ENCODE measurements around the gene PKNOX2.

DNA sequence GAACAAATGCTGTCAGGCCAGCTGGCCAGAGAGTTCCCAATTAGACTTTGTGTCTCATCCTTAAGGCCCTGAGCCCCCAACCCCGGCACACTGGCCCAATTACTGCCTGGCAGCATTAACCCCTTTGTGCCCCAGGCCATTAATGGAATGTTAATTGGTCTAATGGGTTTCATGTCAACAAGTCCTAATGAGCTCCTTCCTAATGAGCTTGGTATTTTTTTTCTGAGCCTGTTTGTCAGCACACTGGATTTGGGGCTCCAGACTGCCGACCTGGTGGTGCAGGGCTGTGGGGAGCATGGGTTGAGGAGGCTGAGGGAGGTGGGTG lies 182.7 kb downstream of the PKNOX2 start:
- TF ChIP-seq POLR2AphosphoS5 (IDR thresholded peaks at IDR 0.05; ENCODE audit: low read depth, low read length) (no peak), TAF1 (IDR thresholded peaks at IDR 0.05; ENCODE audit: borderline replicate concordance, insufficient read depth, low read length) (no peak)
- TF ChIP-seq, protein P1, sequence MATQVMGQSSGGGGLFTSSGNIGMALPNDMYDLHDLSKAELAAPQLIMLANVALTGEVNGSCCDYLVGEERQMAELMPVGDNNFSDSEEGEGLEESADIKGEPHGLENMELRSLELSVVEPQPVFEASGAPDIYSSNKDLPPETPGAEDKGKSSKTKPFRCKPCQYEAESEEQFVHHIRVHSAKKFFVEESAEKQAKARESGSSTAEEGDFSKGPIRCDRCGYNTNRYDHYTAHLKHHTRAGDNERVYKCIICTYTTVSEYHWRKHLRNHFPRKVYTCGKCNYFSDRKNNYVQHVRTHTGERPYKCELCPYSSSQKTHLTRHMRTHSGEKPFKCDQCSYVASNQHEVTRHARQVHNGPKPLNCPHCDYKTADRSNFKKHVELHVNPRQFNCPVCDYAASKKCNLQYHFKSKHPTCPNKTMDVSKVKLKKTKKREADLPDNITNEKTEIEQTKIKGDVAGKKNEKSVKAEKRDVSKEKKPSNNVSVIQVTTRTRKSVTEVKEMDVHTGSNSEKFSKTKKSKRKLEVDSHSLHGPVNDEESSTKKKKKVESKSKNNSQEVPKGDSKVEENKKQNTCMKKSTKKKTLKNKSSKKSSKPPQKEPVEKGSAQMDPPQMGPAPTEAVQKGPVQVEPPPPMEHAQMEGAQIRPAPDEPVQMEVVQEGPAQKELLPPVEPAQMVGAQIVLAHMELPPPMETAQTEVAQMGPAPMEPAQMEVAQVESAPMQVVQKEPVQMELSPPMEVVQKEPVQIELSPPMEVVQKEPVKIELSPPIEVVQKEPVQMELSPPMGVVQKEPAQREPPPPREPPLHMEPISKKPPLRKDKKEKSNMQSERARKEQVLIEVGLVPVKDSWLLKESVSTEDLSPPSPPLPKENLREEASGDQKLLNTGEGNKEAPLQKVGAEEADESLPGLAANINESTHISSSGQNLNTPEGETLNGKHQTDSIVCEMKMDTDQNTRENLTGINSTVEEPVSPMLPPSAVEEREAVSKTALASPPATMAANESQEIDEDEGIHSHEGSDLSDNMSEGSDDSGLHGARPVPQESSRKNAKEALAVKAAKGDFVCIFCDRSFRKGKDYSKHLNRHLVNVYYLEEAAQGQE (IDR thresholded peaks at IDR 0.05; ENCODE audit: insufficient read depth in 1 of 2, low read depth in 2 of 2, low read length in 2 of 2): no peak
